H1 (cell line): ENCODE measurements around the gene DENND1A. TPM values are rescaled to one million over a fixed set of nuclear protein-coding genes. Genes with fewer than 3 reads are reported as not detected.

Source experiments
- CTCF ChIA-PET: fragments of 300-600 bp; sonication (Branson Sonifier 250); formaldehyde crosslinking; loops from one replicate; lab custom pipeline; 2021; ENCODE audit not compliant: partially characterized antibody; lab: Charles Lee
- POLR2A ChIA-PET: fragments of 300-600 bp; sonication (Branson Sonifier 250); formaldehyde crosslinking; loops from one replicate; lab custom pipeline; 2021; ENCODE audit warnings: inconsistent platforms; ENCODE audit not compliant: partially characterized antibody; lab: Charles Lee
- DNase-seq, 2 experiments: peaks; one replicate each; pipeline versions ENCODE4 v3.0.0 to v3.0.0-alpha.2; 2010 to 2022; ENCODE audit warnings: low spot score in 2 of 2, low read depth in 1 of 2, mixed read lengths in 1 of 2
- FAIRE-seq: peaks from 2 replicates; lab custom pipeline; 2011; peaks lifted over from hg19 to GRCh38; lab: Jason Lieb, UNC
- H2AFZ ChIP-seq: 2 replicates; pipeline ENCODE4 v1.8.1; 2012; ENCODE audit warnings: low read length, inconsistent platforms
- H2AK5ac ChIP-seq: 2 replicates; pipeline ENCODE4 v1.6.1; 2013; ENCODE audit warnings: low read depth, low read length
- H2BK120ac ChIP-seq: replicated peaks from 2 replicates; pipeline ENCODE3; 2013; ENCODE audit warnings: low read depth, low read length, inconsistent platforms
- H2BK12ac ChIP-seq: 2 replicates; pipeline ENCODE4 v1.6.1; 2013; ENCODE audit warnings: low read depth, low read length
- H2BK15ac ChIP-seq: 2 replicates; pipeline ENCODE4 v1.6.1; 2013; ENCODE audit warnings: low read length
- H2BK20ac ChIP-seq: 2 replicates; pipeline ENCODE4 v1.6.1; 2013; ENCODE audit warnings: low read length
- H2BK5ac ChIP-seq: 2 replicates; pipeline ENCODE4 v1.6.1; 2013; ENCODE audit warnings: low read depth, low read length
- H3K14ac ChIP-seq: 2 replicates; pipeline ENCODE4 v1.6.1; 2013; ENCODE audit warnings: inconsistent platforms; ENCODE audit not compliant: insufficient read length
- H3K18ac ChIP-seq: 2 replicates; pipeline ENCODE4 v1.6.1; 2013; ENCODE audit warnings: low read length; ENCODE audit errors: extremely low read depth
- H3K23ac ChIP-seq: 2 replicates; pipeline ENCODE4 v1.6.1; 2013; ENCODE audit warnings: inconsistent platforms; ENCODE audit not compliant: insufficient read length
- H3K23me2 ChIP-seq: 2 replicates; pipeline ENCODE4 v1.6.1; 2013; ENCODE audit warnings: low read depth, low read length
- H3K27ac ChIP-seq: 2 replicates; pipeline ENCODE4 v1.6.1; 2011; ENCODE audit warnings: low read depth, low read length, inconsistent platforms
- H3K27me3 ChIP-seq, 4 experiments: replicated peaks in 1 of 4; 1 replicate in 1 of 4; 2 replicates in 3 of 4; pipeline versions ENCODE4 v1.6.1 to v1.8.1; 2011 to 2013; ENCODE audit warnings: low read length in 3 of 4, mild to moderate bottlenecking in 3 of 4, inconsistent platforms in 2 of 4, mixed read lengths in 2 of 4, moderate library complexity in 1 of 4; ENCODE audit not compliant: control insufficient read depth in 3 of 4, insufficient read depth in 3 of 4; ENCODE audit errors: extremely low read depth in 1 of 4
- H3K36me3 ChIP-seq, 4 experiments: 2 replicates each; pipeline versions ENCODE4 v1.6.1 to v1.8.1; 2011 to 2013; ENCODE audit warnings: mild to moderate bottlenecking in 4 of 4, low read length in 3 of 4, moderate library complexity in 2 of 4, control low read depth in 1 of 4, inconsistent platforms in 1 of 4; ENCODE audit not compliant: insufficient read depth in 4 of 4, control insufficient read depth in 2 of 4
- H3K4ac ChIP-seq: replicated peaks from 2 replicates; pipeline ENCODE3; 2013; ENCODE audit warnings: low read length, low read depth, mixed read lengths, inconsistent platforms; ENCODE audit not compliant: insufficient read length
- H3K4me1 ChIP-seq, 4 experiments: replicated peaks in 1 of 4; 1 replicate in 1 of 4; 2 replicates in 3 of 4; pipeline versions ENCODE4 v1.6.1 to v1.8.1; 2011 to 2013; ENCODE audit warnings: low read length in 3 of 4, inconsistent platforms in 2 of 4, mixed read lengths in 1 of 4; ENCODE audit not compliant: insufficient read depth in 4 of 4, control insufficient read depth in 3 of 4
- H3K4me2 ChIP-seq, 2 experiments: 2 replicates each; pipeline versions ENCODE4 v1.6.1 to v1.8.1; 2011 to 2013; ENCODE audit warnings: low read depth in 2 of 2, low read length in 2 of 2, control low read depth in 1 of 2, inconsistent platforms in 1 of 2, mild to moderate bottlenecking in 1 of 2; ENCODE audit not compliant: insufficient read depth in 1 of 2
- H3K4me3 ChIP-seq, 4 experiments: fragments of 200-600, 300-600 bp in 1 of 4; sonication (generic), shearing (Covaris generic), sonication (Bioruptor Twin) in 1 of 4; 2 replicates each; pipeline versions ENCODE4 v1.5.1 to v1.8.1; 2011 to 2016; ENCODE audit warnings: low read length in 4 of 4, low read depth in 3 of 4, control low read depth in 2 of 4, inconsistent platforms in 2 of 4, mild to moderate bottlenecking in 2 of 4, mixed read lengths in 1 of 4, moderate library complexity in 1 of 4; ENCODE audit not compliant: insufficient read depth in 2 of 4; ENCODE audit errors: extremely low read depth in 1 of 4
- H3K56ac ChIP-seq: replicated peaks from 2 replicates; pipeline ENCODE3; 2013; ENCODE audit warnings: low read depth, mild to moderate bottlenecking, mixed read lengths, low read length, inconsistent platforms; ENCODE audit not compliant: insufficient read length
- H3K79me1 ChIP-seq: 2 replicates; pipeline ENCODE4 v1.6.1; 2013; ENCODE audit warnings: low read depth, low read length, control low read depth
- H3K79me2 ChIP-seq, 2 experiments: 2 replicates each; pipeline versions ENCODE4 v1.6.1 to v1.8.1; 2012 to 2013; ENCODE audit warnings: low read length in 2 of 2, mild to moderate bottlenecking in 2 of 2, inconsistent platforms in 1 of 2; ENCODE audit not compliant: insufficient read depth in 2 of 2, control insufficient read depth in 1 of 2
- H3K9ac ChIP-seq, 4 experiments: replicated peaks in 1 of 4; 1 replicate in 1 of 4; 2 replicates in 3 of 4; pipeline versions ENCODE4 v1.6.1 to v1.8.1; 2011 to 2013; ENCODE audit warnings: low read depth in 3 of 4, low read length in 3 of 4, control low read depth in 2 of 4, mild to moderate bottlenecking in 2 of 4, moderate library complexity in 2 of 4, inconsistent platforms in 1 of 4; ENCODE audit errors: extremely low read depth in 1 of 4
- H3K9me3 ChIP-seq, 2 experiments: 2 replicates each; pipeline versions ENCODE4 v1.6.1 to v1.8.1; 2012 to 2013; ENCODE audit warnings: mild to moderate bottlenecking in 2 of 2, moderate library complexity in 2 of 2, control low read depth in 1 of 2, inconsistent platforms in 1 of 2, low read depth in 1 of 2, low read length in 1 of 2, mixed read lengths in 1 of 2; ENCODE audit not compliant: insufficient read depth in 2 of 2
- H4K20me1 ChIP-seq, 2 experiments: replicated peaks in 1 of 2; 2 replicates each; pipeline versions ENCODE3 to v1.8.1; 2011 to 2013; ENCODE audit warnings: inconsistent platforms in 2 of 2, low read length in 2 of 2, mild to moderate bottlenecking in 1 of 2; ENCODE audit not compliant: insufficient read depth in 2 of 2, control insufficient read depth in 1 of 2
- H4K5ac ChIP-seq: 2 replicates; pipeline ENCODE4 v1.6.1; 2013; ENCODE audit warnings: low read length, low read depth, mixed read lengths, inconsistent platforms; ENCODE audit not compliant: insufficient read length
- H4K8ac ChIP-seq: 2 replicates; pipeline ENCODE4 v1.8.0; 2013; ENCODE audit warnings: mild to moderate bottlenecking, moderate library complexity, low read length, inconsistent platforms; ENCODE audit not compliant: insufficient read depth; ENCODE audit errors: extremely low read depth
- H4K91ac ChIP-seq: replicated peaks from 2 replicates; pipeline ENCODE3; 2013; ENCODE audit warnings: low read length, mixed read lengths, inconsistent platforms; ENCODE audit not compliant: insufficient read length
- CEBPB ChIP-seq: IDR thresholded peaks from 2 replicates; pipeline ENCODE4 v1.6.1; 2012; ENCODE audit warnings: low read depth, low read length
- CREB1 ChIP-seq: IDR thresholded peaks from 2 replicates; pipeline ENCODE4 v1.6.1; 2012; ENCODE audit warnings: inconsistent platforms
- RNF2 ChIP-seq: fragments of 200-900, 300-1000 bp; sonication (generic); IDR thresholded peaks from 2 replicates; pipeline ENCODE4 v1.7.1; 2016; ENCODE audit warnings: borderline replicate concordance, low read depth, mild to moderate bottlenecking, antibody characterized with exemption, low read length; ENCODE audit not compliant: poor library complexity, severe bottlenecking; ENCODE audit errors: missing control alignments
- WGBS, 2 experiments: shearing (Covaris generic) in 1 of 2; methylation state at CpG; one replicate each; pipeline versions ENCODE4 v1.1.6 to v1.1.7; 2013 to 2015; ENCODE audit warnings: low lambda C conversion rate in 2 of 2, mixed read lengths in 2 of 2, inconsistent platforms in 1 of 2, low coverage in 1 of 2, missing lambda C conversion rate in 1 of 2; ENCODE audit not compliant: insufficient replicate concordance in 2 of 2, insufficient coverage in 1 of 2, insufficient read length in 1 of 2; ENCODE audit errors: extremely low coverage in 1 of 2, missing lambda C conversion rate in 1 of 2; 5-methylcytosine and 5-hydroxymethylcytosine counted together
- polyA plus RNA-seq, 7 experiments: library from polyadenylated mRNA; depleted of rRNA in 3 of 7; stranded (reverse) in 5 of 7; unstranded in 2 of 7; fragments of >200 nt in 5 of 7; fragments of 200-250 nt in 2 of 7; gene quantifications; 1 replicate in 5 of 7; 2 replicates in 1 of 7; 4 replicates in 1 of 7; pipeline versions ENCODE4 v1.2.1 to v1.2.3, GENCODE V29; 2011 to 2013; ENCODE audit warnings: missing spikeins in 2 of 7, mixed read lengths in 2 of 7
- total RNA-seq: library from RNA; stranded (reverse); fragmentation: NEBNext Ultra II Directional; extraction: Animal tissue kit (Norgen Biotek cat#: 25700); gene quantifications from 2 replicates; pipeline ENCODE4 v1.2.1, GENCODE V29; 2021

Gene DENND1A
- total and polyA plus RNA-seq, 2 of the 8 experiments (the other 6 are each of a cell fraction or from before 2014, with no cell fraction given): 24.1 to 26.4 TPM

GRCh38 chr9:123390337-123391135 is 539.4 kb downstream of the DENND1A start:
- no peak overlapping the region for H2AFZ ChIP-seq
- DNase-seq (no peak), FAIRE-seq (no peak)
- 92% methylated on average over 22 of the region's 23 CpGs; no CpG with 5 or more reads in 1 of the 2 experiments for WGBS, 2 experiments
- H3K56ac ChIP-seq: no peak overlapping the region
- no peak overlapping the region for H2BK12ac ChIP-seq
- no peak overlapping the region for H3K4ac ChIP-seq
- ChIA-PET CTCF (interaction anchor here (0.6 to 29.0 kb wide), 8 partner anchors 9 to 1394 kb away, joined by 3 to 668 read pairs (median 3); partner anchors contain the start of gene CRB2), POLR2A (interaction anchor here (0.8 to 1.6 kb wide), 3 partner anchors 9 to 34 kb away, joined by 3 to 4 read pairs (median 3); no protein-coding TSS in a partner anchor)
- no peaks in the 10 kb centered on the region; the same call in 1 of the 2 replicates for H3K23me2 ChIP-seq
- no peak overlapping the region for H3K18ac ChIP-seq
- H3K27ac ChIP-seq: no peak overlapping the region
- H3K36me3 ChIP-seq: no peaks in the 10 kb centered on the region; a peak in 1 of 8 replicates
- H3K9me3 ChIP-seq: no peaks in the 10 kb centered on the region; a peak in 1 of 4 replicates
- H3K4me1 ChIP-seq: peaks cover 0 to 16% (median 6%) of the 10 kb centered on the region in 4 experiments; a peak in 5 of 7 replicates
- H3K9ac ChIP-seq: no peak overlapping the region
- no peak overlapping the region for H3K4me3 ChIP-seq
- TF ChIP-seq CREB1 (no peak), CEBPB (peak; percentile 78), RNF2 (no peak)
- no peak overlapping the region for H3K4me2 ChIP-seq
- no peak overlapping the region for H2BK5ac ChIP-seq
- no peak overlapping the region for H2BK20ac ChIP-seq
- no peaks in the 10 kb centered on the region for H4K20me1 ChIP-seq
- no peak overlapping the region for H2AK5ac ChIP-seq
- H4K8ac ChIP-seq: no peak overlapping the region
- no peak overlapping the region for H3K23ac ChIP-seq
- no peaks in the 10 kb centered on the region for H3K79me1 ChIP-seq
- H3K79me2 ChIP-seq: no peaks in the 10 kb centered on the region
- H2BK15ac ChIP-seq: no peak overlapping the region
- H2BK120ac ChIP-seq: no peak overlapping the region
- no peak overlapping the region for H4K5ac ChIP-seq
- H4K91ac ChIP-seq: no peak overlapping the region
- H3K27me3 ChIP-seq: no peaks in the 10 kb centered on the region; a peak in 1 of 7 replicates
- H3K14ac ChIP-seq: no peak overlapping the region
